Breast epithelium (tissue), 4 donors: ENCODE results near the gene GPATCH1. TPM values are rescaled to one million over a fixed set of nuclear protein-coding genes. Genes with fewer than 3 reads are reported as not detected.
"Not testable (repeated sequence)": the region's sequence is repeated elsewhere in the genome, so short reads cannot be mapped to it uniquely, and the experiment has no call there.

Experiments
- DNase-seq, 2 donors: peaks; one replicate each; pipeline ENCODE4 v3.0.0-alpha.2; 2019; ENCODE audit warnings: low spot score in 2 of 2
- H3K27ac ChIP-seq, 2 donors: fragments of 200-600 bp; sonication (generic) in 1 of 2; one replicate each; pipeline ENCODE4 v1.5.1; 2016 to 2019; ENCODE audit warnings: mild to moderate bottlenecking in 1 of 2
- H3K27me3 ChIP-seq, 2 donors: fragments of 200-600 bp; sonication (generic) in 1 of 2; one replicate each; pipeline versions ENCODE4 v1.5.1 to v1.6.0; 2017 to 2019; ENCODE audit warnings: control low read depth in 1 of 2, mild to moderate bottlenecking in 1 of 2
- H3K36me3 ChIP-seq: fragments of 200-600 bp; one replicate; pipeline ENCODE4 v1.5.1; 2019
- H3K4me1 ChIP-seq, 2 donors: fragments of 200-600 bp; sonication (generic); one replicate each; pipeline ENCODE4 v1.5.1; 2016 to 2019; ENCODE audit warnings: control low read depth in 1 of 2
- H3K4me3 ChIP-seq, 3 donors: fragments of 200-600 bp; sonication (generic); 1 replicate in 2 of 3; 2 replicates in 1 of 3; pipeline ENCODE4 v1.5.1; 2016 to 2019; ENCODE audit warnings: mild to moderate bottlenecking in 3 of 3, moderate library complexity in 2 of 3
- H3K9me3 ChIP-seq, 2 donors: fragments of 200-600 bp; sonication (generic) in 1 of 2; one replicate each; pipeline ENCODE4 v1.5.1; 2016 to 2019; ENCODE audit warnings: control low read depth in 1 of 2
- POLR2A ChIP-seq: fragments of 450-650 bp; IDR thresholded peaks from one replicate; pipeline ENCODE4 v1.6.1; 2016; ENCODE audit warnings: antibody characterized with exemption, mild to moderate bottlenecking, moderate library complexity
- POLR2AphosphoS5 ChIP-seq, 3 donors: sonication (generic); formaldehyde crosslinking; IDR thresholded peaks; one replicate each; pipeline ENCODE4 v1.6.1; 2017; ENCODE audit warnings: antibody characterized with exemption in 3 of 3
- intact Hi-C: fragments of 100-400 bp; cut with DNase I; formaldehyde crosslinking; loops from one replicate; pipeline ENCODE4 v1.15.1; 2023; ENCODE audit warnings: low total_unique reads
- total RNA-seq, 3 donors: library from RNA; depleted of rRNA; stranded (reverse); fragments of >200 nt; gene quantifications; one replicate each; pipeline ENCODE4 v1.1.0, GENCODE V29; 2016
- TF ChIP-seq, protein P1 (sequence below), 3 donors: fragments of 450-650 bp; IDR thresholded peaks; one replicate each; pipeline ENCODE4 v1.5.1; 2016 to 2017; ENCODE audit warnings: antibody characterized with exemption in 3 of 3, mild to moderate bottlenecking in 3 of 3, moderate library complexity in 3 of 3

GPATCH1 gene
- total RNA-seq, 3 donors from 2014 or later = 9.4 to 14.2 (median 12.5) TPM

DNA sequence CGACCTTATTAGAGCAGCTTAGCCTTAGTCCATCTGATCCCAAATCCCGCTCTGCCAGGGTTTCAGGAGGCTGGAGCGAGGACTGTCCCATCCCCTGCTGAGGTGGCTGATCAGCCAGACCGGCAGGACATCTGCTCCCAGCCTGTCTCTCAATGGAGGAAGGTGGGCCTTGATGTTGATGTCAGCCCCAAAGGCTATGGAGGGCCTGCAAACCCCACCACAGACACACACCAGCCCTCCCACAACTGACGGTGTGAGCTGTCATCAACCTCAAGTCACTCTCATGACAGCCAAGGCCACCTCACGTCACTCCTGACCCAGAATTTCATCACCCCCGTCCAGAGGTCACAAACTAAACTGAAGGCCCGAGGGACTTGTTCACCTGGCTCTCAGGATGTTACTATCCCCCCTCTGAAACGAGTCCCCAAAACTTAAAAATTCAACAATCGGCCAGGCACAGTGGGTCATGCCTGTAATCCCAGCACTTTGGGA lies 41.8 kb upstream of the GPATCH1 start:
- no peaks in the 10 kb centered on the region for H3K9me3 ChIP-seq
- intact Hi-C loops = loop anchor here (10.0 kb wide), 1 partner anchor 754 kb away; no protein-coding TSS in a partner anchor
- H3K36me3 ChIP-seq = no peaks in the 10 kb centered on the region
- no peaks in the 10 kb centered on the region for H3K27me3 ChIP-seq
- no peaks in the 10 kb centered on the region for H3K4me1 ChIP-seq
- H3K4me3 ChIP-seq = no peak overlapping the region
- TF ChIP-seq, protein P1, sequence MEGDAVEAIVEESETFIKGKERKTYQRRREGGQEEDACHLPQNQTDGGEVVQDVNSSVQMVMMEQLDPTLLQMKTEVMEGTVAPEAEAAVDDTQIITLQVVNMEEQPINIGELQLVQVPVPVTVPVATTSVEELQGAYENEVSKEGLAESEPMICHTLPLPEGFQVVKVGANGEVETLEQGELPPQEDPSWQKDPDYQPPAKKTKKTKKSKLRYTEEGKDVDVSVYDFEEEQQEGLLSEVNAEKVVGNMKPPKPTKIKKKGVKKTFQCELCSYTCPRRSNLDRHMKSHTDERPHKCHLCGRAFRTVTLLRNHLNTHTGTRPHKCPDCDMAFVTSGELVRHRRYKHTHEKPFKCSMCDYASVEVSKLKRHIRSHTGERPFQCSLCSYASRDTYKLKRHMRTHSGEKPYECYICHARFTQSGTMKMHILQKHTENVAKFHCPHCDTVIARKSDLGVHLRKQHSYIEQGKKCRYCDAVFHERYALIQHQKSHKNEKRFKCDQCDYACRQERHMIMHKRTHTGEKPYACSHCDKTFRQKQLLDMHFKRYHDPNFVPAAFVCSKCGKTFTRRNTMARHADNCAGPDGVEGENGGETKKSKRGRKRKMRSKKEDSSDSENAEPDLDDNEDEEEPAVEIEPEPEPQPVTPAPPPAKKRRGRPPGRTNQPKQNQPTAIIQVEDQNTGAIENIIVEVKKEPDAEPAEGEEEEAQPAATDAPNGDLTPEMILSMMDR (IDR thresholded peaks at IDR 0.05) = no peak
- TF ChIP-seq POLR2A (no peak), POLR2AphosphoS5 (IDR thresholded peaks at IDR 0.05) (no peak)
- DNase-seq = no peak
- peak overlapping the region in 1 of 2 donors; percentile 48 for H3K27ac ChIP-seq

DNA sequence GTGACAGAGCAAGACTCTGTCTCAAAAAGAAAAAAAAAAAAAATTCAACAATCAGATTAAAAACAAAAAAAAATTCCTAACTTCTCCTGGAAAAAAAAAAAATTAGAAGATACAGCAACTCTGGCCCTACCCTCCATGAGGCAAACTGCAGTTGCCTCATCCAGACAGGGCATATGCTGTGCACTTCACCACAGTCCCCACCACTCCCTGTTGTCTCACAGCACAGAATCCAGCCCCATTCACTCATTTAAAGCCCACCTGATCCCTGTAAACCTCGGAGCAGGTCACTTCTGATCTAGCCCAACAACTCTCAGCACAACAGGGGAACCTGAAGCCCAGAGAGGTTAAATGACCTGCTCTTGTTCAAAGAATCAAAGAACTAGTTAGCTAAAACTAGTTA lies 41.2 kb upstream of the GPATCH1 start:
- no peaks in the 10 kb centered on the region for H3K27me3 ChIP-seq
- no peak for DNase-seq
- H3K4me1 ChIP-seq = no peaks in the 10 kb centered on the region
- intact Hi-C loops = loop anchor here (5.0 to 10.0 kb wide), 2 partner anchors 755 to 1017 kb away; no protein-coding TSS in a partner anchor
- H3K9me3 ChIP-seq = no peaks in the 10 kb centered on the region
- no peaks in the 10 kb centered on the region for H3K36me3 ChIP-seq
- TF ChIP-seq, protein P1 (IDR thresholded peaks at IDR 0.05) = no peak
- TF ChIP-seq POLR2A (no peak), POLR2AphosphoS5 (IDR thresholded peaks at IDR 0.05) (no peak)
- H3K27ac ChIP-seq = peak overlapping the region in 1 of 2 donors; percentile 32
- no peak overlapping the region for H3K4me3 ChIP-seq

DNA sequence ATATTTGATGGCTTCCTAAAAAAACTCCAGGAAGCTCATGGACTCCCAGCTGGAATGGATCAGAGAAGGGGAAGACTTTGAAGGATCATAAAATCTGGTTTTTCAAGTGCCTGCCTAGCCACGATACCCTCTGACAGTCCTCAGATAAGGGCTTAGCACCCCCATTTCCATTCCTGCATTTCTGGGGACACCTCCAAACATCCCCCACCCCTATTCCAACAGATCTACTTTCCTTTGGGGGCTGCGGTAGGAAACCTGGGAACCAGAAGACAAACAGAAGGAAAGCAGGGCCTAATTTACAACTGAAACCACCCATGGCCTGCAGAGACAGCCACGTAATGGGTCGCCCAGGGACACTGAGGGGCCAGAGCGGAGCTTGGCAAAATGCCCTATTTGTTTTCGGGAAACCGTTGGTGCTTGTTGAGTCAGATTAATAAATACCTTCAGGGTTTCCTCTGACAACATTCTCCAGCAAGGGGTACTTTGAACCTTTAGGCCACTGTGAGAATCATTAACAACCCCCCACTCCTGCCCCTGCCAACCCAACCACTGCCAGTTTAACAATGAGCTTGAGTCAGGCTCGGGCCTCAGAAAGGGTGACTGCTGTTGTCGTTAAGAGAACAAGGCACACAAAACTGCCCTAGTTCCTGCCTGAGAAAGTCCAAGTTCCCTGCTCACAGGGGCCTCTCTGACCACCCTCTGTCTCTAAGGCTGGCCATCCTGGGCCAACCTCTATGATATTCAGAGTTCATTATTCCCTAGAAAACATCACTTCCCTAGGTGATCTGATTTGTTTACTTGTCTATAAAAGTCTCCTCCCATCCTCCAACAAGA lies 39.8 kb upstream of the GPATCH1 start:
- Histone ChIP-seq H3K4me3 (no peak overlapping the region), H3K27me3 (no peaks in the 10 kb centered on the region), H3K9me3 (no peaks in the 10 kb centered on the region), H3K27ac (peak overlapping the region; percentile 83 to 85), H3K36me3 (no peaks in the 10 kb centered on the region), H3K4me1 (no peaks in the 10 kb centered on the region)
- intact Hi-C loops = loop anchor here (5.0 kb wide), 1 partner anchor 1016 kb away; no protein-coding TSS in a partner anchor
- TF ChIP-seq POLR2A (no peak), POLR2AphosphoS5 (IDR thresholded peaks at IDR 0.05) (no peak)
- TF ChIP-seq, protein P1 (IDR thresholded peaks at IDR 0.05) = no peak
- peak in 1 of 2 donors; percentile 80 for DNase-seq

DNA sequence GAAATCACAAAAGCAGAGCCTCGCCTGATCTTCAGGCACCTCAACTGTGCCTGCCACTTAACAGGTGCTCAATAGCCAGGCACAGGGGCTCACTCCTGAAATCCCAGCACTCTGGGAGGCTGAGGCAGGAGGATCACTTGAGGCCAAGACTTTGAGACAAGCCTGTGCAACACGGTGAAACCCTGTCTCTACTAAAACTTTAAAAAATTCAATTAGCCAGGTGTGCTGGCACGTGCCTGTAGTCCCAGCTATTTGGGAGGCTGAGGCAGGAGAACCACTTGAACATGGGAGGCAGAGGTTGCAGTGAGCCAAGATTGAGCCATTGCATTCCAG lies 39.2 kb upstream of the GPATCH1 start:
- H3K27me3 ChIP-seq, H3K4me1 ChIP-seq: not testable (repeated sequence)

DNA sequence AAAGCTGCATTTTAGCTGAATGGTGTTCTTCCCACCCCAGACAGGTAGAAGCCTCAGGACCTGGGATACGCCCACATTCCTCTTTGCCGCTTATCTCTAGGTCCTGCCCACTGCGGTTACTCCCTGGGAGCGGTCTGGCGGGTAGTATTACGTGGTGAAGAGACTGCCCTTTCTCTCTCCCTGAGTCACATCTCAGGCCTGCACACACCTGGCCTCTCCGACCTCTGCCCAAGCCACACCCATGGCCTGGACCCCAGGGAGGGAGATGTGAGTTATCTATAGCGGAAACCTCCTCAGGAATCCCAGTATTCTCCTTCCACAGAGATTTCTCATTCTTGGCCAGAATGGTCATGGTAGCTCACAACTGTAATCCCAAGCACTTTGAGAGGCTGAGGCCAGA lies 33.6 kb upstream of the GPATCH1 start:
- H3K27ac ChIP-seq = peak overlapping the region; percentile 65 to 78
- peak in 1 of 2 donors; percentile 61 for DNase-seq

More for the DNA sequence above, 39.2 kb upstream of the GPATCH1 start:
- intact Hi-C loops = loop anchor here (5.0 kb wide), 1 partner anchor 1016 kb away; no protein-coding TSS in a partner anchor
- H3K9me3 ChIP-seq, DNase-seq, H3K4me3 ChIP-seq, H3K36me3 ChIP-seq: not testable (repeated sequence)
- H3K27ac ChIP-seq = peak overlapping the region; percentile 83 to 85

More for the DNA sequence above, 33.6 kb upstream of the GPATCH1 start:
- H3K36me3 ChIP-seq = no peaks in the 10 kb centered on the region
- TF ChIP-seq POLR2A (no peak), POLR2AphosphoS5 (IDR thresholded peaks at IDR 0.05) (no peak)
- TF ChIP-seq, protein P1 (IDR thresholded peaks at IDR 0.05) = no peak
- intact Hi-C loops = no loop called here
- H3K9me3 ChIP-seq = no peaks in the 10 kb centered on the region
- H3K4me1 ChIP-seq = no peaks in the 10 kb centered on the region
- H3K4me3 ChIP-seq = no peak overlapping the region
- no peaks in the 10 kb centered on the region for H3K27me3 ChIP-seq
